HG02884 (cell line): ENCODE data around the gene OSBPL3.

Experiments used
- ATAC-seq: cut with Tn5 transposase; IDR thresholded peaks from one replicate; pipeline ENCODE4 v1.9.1; 2021; ENCODE audit warnings: mild to moderate bottlenecking, moderate library complexity; ENCODE audit not compliant: unreplicated experiment

Gene OSBPL3

DNA sequence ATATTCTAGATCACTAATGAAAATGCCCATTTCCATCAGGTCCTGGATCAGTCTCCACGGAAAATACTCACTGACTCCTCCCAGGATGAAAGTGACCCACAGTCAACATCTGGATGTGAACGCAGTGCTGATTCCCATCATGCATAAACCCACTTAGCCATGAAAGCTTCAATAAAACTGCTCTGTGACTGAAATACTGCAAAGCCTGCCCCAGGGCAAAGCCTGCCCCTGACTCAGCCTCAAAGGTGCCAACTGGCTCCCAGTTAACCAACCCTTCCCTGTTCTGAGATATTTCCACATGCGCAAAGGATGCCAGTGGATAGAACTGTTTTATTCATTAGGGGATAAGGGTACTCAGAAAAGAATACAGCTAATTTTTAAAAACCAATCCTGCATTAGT is 24.0 kb downstream of the OSBPL3 start:
- ATAC-seq, result no peak

DNA sequence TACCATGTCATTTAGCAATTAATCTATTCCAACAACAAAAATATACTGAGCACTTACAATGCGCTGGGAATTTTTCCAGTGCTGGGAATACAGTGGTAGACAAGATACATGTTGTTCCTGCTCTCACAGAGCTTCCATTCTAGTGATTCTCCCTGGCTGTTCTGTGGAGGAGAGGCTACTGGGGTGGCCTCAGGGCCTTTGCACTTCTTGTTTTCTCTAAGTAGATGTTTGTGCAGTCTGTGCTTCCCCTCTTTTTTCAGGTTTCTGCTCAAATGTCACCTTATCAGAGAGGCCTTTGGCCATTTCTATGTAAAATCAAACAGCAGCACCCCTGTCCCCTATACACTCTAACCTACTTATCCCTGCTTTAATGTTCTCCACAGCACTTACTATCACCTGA is 24.7 kb downstream of the OSBPL3 start:
- no peak for ATAC-seq

DNA sequence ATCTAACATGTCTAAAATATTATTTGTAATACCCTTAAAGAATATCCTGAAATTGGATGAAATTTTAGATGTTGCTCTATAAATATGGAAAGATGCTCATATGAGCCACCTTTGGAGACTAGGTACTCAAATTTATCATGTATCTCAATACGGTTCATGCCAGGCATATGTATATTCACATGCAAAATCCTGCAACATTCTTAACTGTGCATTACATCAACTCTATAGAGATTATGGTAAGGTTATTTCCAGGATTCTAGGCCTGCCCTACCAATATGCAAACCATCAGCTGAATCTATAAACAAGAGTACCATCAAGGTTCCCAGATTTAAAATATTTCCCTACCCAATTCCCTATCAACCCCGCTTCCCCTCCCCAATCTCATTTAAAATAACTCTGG is 27.5 kb downstream of the OSBPL3 start:
- ATAC-seq, result no peak

DNA sequence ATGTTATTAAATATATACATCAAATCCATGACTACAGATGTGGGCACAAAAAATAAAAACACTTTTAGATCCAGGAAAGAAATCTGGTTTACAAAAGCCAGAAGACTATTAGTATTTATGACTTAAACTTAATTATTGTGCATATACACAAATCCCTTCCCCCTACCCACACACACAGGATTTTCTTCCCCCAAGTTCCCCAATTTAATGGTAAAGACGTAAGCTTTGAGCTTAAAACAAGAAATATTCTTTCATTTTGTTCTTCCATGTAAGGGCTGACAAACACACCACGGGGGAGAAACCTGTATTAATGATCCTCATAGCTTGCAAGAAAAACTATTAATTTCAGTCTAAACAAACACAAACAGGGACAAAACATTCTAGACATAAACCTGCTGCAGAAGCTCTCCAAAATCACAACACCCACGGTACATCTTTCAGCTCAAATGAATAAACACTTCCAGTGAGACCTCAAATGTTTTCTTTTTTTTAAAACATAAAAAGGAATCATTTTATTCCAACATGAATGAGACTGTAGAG is 28.5 kb downstream of the OSBPL3 start:
- ATAC-seq, result no peak

DNA sequence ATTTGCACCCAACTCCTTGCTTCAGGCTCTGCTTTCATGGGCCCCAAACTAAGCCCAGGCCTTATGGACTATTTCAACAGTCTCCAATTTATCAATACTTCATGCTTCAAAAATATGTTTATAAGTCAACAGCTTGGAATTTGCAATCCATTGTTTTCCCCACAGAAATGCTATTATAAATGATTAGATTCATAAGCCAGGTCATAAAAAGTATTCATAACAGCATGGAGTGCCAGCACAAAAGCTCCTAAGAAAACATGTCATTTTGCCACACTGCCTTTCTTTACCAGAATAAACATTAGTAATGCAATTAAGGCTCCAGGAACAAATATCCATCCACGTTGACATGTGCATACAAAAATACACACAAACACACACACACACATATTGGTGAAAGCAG is 30.1 kb downstream of the OSBPL3 start:
- no peak for ATAC-seq

GRCh38 chr7:24948739-24949138 is 31.2 kb downstream of the OSBPL3 start:
- no peak for ATAC-seq

DNA sequence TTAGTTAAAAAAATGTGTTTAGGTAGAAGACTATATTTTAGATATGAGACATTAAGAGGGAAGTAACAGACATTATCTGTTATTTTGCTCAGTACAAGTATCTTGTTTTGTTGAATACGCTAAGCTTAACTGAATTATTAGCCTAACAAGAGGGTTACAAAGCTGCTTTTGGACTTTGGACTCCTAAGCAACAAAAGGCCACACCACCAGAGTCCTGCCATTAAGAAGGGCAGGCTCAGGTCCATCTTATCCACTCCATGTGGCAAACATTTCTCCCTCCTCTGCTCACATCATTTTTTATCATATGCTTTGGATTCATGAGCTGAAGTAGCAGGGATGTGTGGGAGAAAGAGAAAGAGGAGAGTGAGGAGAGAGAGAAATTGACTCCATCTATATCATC is 33.5 kb downstream of the OSBPL3 start:
- ATAC-seq, result no peak

DNA sequence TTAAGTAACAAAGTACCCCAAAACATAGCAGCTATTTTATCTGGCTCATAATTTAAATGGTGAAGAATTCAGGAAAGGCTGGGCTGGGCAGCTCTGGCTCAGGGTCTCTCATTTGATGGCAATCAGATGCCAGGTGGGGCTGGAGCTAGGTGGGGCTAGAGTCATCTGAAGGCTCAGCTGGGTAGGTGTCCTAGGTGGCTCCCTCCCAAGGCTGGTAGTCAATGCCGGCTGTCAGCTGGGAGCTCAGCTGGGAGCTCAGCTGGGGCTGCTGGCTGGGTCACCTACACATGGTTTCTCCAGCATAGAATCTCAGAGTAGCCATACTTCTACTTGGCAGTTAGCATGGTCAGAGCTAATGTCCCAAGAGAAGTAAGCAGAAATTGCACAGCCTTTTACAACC is 34.1 kb downstream of the OSBPL3 start:
- no peak for ATAC-seq

DNA sequence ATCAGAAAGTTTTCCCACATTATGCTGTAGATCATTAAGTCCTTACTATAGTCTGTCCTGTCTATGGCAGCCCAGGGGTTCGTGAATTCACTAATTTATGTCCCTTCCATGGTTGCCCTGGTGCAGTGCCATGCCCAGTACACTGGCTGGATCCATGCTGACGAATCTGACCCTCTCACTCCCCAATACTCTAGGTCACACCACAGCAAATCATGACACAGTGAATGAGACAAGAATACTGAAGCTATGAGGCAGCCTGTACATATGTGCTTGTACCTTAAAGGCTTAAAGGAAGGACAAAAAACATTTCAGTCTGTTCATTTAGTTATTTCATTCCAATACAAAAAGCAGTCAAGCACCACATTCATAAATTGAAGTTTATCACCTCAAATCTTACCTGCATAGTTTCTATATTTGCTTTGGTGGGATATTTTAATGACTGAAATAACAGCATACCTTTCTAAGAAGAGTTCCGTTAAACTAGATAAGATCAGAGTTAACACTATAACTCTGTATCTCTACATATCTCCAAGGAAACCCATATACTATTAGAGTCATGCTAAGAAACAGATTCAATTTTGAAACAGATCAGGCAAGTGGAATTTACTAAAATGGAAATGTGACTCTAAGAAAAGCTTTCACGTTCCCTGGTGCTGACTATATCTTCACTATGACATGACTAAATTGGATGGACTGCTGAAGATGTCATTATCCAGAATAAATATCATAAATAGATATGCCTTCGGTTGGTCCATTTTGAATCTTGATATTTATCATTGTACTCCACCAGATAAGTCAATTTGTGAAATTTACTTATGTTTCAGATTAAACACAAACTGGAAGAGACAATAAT is 36.7 kb downstream of the OSBPL3 start:
- ATAC-seq, result no peak

- no peak for ATAC-seq
Measured at GRCh38 chr7:24942226-24942625, 37.8 kb downstream of the OSBPL3 start.

DNA sequence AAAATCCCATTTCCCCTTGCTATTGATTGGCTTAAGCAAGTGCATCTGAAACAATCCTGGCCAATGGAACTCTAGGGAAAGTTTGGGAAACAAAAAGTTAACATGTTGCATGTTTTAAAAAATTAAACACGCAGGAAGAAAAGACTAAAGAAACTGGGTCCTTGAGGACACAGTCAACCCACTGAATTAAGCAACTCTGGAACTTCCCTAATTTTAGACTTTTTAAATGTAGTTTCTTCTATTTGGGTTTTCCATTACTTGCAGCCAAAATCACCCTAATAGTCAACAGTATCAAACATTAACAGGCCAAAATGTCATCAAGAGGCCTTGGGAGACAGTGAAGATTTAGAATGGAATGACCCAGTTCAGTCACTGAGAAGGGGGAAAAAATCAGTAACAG is 40.6 kb downstream of the OSBPL3 start:
- ATAC-seq, result no peak

GRCh38 chr7:24936121-24936824 is 43.7 kb downstream of the OSBPL3 start:
- no peak for ATAC-seq

DNA sequence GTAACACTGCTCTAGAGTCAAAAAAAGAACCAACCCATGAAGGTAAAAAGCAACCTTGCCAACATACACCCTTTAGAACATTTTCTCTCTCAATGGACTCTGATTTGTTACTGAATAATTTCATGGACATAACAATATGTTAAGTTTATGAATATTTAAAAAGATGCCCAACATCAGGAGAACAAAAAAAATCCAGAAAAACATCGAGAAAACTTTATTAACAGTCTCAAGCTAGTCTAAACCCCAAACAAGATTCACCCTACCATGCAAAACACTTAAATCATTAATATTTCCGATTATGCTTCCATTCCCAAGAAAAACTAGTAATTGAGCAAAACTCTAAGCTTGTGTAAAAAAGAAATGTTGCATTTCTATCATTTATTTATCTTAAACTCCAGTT is 46.7 kb downstream of the OSBPL3 start:
- ATAC-seq, result no peak

DNA sequence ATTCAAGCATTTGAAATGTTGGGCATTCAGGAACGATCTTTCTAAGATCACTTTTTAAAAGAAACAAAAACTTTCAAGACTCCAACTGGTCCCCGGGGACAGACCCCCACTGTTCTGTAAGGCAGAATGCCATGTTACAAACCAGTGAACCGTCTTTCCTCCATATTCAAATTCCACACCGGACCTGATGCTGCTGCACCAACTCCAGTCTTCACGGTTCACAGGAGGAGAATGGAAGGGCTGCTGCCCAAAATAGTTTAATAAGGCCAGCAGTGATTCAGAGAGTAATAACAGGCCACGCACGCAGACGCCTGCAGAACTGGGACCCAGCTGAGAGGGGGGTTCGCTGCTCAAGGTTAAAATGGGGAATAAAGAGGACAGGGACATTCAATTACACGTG is 47.2 kb downstream of the OSBPL3 start:
- no peak for ATAC-seq

DNA sequence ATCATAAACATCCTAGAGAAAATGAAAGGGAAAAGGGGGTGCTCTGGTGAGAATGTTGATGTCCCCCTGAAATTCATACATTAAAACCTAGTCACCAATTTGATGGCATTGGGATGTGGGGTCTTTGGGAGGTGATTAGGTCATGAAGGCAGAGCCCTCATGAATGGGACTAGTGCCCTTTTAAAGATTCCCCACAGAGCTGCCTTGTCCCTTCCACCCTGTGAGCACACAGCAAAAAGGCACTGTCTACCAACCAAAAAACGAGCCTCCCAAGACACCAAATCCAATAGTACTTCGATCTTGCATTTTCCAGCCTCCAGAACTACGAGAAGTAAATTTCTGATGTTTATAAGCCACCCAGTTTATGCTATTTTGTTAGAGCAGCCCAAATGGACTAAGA is 47.6 kb downstream of the OSBPL3 start:
- no peak for ATAC-seq

DNA sequence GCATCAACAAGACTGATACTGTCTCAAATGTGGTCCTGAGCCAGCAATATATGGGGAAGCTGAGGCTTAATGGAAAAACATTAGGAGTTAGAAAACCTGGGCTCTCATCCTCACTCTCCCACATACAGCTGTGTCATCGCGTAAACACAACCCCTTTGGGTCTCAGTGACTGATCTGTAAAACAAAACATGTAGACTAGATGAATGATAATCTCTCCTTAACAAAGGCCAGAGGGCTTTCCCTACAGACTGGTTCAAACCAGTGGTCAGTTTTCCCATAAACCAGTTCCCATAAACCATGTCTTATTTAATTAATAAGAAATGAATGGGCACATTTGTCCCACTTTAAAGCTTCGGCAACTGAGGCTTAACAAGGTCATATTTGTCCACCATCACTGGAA is 48.1 kb downstream of the OSBPL3 start:
- ATAC-seq, result no peak

DNA sequence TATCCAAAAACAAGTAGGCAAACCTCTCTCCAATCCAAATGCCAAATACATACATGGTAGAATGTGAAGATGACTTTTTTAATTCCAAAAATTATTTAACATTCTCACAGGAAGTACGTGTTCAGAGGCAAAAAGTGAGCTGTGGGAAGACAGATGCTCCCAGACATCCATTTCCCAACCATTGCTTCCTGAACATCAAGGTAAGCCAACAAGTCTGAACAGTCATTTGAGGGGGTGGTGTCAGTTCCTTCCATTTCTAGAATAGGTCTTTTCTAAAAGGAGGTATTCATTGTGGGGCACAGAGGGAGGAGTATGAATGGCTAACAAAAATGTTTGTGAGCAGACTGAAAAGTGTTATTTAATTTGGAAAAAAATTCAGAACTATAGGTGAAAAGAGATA is 49.1 kb downstream of the OSBPL3 start:
- no peak for ATAC-seq

DNA sequence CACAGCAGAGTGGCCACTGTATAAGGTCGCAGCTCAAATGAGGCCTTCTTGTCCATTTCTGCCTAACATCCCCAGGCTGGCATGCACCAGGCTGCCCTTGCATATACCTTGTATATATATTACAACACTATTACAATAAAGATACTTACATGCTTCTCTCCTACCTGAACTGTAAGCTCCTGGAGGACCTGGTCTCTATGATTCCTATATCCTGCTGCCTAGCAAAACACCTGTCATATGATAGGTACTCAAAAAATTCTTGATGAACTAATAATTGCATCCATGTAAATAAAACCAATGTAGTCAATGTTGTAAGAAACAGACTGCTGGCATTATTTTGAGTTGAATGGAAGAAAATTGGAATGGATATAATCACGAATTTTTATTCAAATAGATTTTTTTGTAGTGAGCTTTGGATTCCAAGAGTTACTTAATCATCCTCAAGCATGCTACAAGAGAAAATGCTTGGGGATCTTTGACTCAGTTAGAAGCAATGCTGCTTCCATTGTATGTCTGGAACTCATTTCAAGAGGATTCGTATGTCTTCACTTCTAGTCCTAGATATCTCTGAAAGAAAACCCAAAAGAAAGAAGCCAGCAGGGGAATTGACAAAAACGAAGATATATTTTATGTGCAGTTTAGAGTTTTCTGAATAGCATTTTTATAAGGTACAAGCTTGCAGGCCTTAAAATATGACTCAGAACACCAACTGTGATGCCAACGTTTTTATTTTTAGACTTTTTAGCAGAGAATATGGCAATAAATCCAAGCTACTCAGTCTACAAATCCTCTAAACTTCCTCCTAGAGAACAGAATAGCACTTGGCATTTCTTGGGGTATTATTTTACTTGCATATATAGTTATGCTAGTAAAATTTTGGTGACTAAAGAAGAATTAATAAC is 53.1 kb downstream of the OSBPL3 start:
- no peak for ATAC-seq

DNA sequence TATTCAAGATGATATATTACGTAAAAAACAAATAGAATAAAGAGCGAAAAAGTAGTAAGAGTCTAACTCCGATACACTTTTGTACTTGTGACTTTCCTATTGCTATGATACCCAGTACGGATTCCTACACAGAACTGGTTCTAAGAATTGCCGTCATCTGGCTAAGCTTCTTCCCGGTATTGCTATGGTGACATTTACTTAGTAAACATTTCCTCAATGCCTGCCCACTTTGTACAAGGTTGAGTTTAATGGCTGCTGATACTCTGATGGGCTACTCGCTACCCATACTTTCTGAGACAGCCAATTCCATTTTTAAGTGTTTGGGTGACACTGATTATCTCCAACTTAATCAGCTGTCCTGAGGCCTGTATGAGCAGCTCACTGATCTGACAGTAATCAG is 55.6 kb downstream of the OSBPL3 start:
- no peak for ATAC-seq

DNA sequence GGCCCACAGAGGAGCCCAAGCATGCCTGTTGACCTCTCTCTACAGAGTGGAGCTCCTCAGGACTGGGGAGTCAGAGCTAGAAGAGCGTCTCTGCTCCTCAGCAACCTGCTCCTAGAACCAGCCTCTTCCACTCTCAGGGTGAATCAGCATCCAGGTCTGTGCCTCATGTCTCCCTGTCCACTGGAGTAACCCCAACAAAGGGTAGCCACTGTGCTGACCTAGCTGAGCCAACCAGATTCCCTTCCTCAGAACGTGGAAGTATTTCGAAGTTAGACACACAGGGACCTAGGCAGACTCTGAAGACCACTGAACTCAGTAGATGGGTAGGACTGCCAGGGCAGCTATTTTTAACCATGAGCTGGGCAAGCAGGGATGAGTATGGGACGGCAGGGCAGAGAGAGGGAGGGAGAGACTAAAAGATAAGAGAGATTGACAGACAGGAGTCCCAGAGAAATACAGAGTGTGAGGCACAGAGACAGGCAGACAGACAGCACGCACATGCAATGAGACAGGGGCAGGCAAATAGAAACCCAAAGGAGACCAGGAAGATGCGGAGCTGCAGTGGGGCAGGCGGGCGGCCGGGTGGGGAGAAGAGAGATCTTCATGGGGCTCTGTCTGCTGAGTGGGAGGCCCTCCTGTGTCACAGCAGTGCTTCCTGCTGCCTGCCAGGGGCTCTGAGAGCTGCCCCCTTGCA is 56.7 kb downstream of the OSBPL3 start:
- no peak for ATAC-seq
